ENCODE measurements around the gene ANKS3. TPM values are rescaled to one million over a fixed set of nuclear protein-coding genes. Genes with fewer than 3 reads are reported as not detected.

The ANKS3 gene
- total and polyA plus RNA-seq, 2 donors from 2014 or later = 20.7 to 27.6 TPM

GRCh38 chr16:4647644-4647980 is 86.5 kb downstream of the ANKS3 start:
- Histone ChIP-seq H3K36me3 (ENCODE audit: control insufficient read depth in 2 of 3, insufficient read depth in 3 of 3, low read length in 3 of 3) (peaks cover 0 to 3% (median under 1%) of the 10 kb centered on the region in 3 donors), H3K27ac (ENCODE audit: low read depth in 2 of 2, low read length in 2 of 2) (no peak overlapping the region), H3K9me3 (ENCODE audit: control insufficient read depth in 2 of 3, insufficient read depth in 1 of 3, low read length in 3 of 3) (no peaks in the 10 kb centered on the region), H3K4me3 (ENCODE audit: low read length in 3 of 3) (no peak overlapping the region), H3K27me3 (ENCODE audit: control insufficient read depth, insufficient read depth, low read length) (no peaks in the 10 kb centered on the region), H3K9ac (ENCODE audit: low read length in 3 of 3) (no peak overlapping the region), H3K4me1 (ENCODE audit: control insufficient read depth in 2 of 3, insufficient read depth in 2 of 3, low read depth in 1 of 3, low read length in 3 of 3) (peaks cover 0 to 9% (median under 1%) of the 10 kb centered on the region in 3 donors)
- no peak for TF ChIP-seq CTCF (IDR thresholded peaks at IDR 0.05; ENCODE audit: borderline replicate concordance, extremely low read depth, insufficient read depth)
- no peak for FAIRE-seq
- no peak for DNase-seq
- intact Hi-C loops (cut with DNase I) = no loop called here

DNA sequence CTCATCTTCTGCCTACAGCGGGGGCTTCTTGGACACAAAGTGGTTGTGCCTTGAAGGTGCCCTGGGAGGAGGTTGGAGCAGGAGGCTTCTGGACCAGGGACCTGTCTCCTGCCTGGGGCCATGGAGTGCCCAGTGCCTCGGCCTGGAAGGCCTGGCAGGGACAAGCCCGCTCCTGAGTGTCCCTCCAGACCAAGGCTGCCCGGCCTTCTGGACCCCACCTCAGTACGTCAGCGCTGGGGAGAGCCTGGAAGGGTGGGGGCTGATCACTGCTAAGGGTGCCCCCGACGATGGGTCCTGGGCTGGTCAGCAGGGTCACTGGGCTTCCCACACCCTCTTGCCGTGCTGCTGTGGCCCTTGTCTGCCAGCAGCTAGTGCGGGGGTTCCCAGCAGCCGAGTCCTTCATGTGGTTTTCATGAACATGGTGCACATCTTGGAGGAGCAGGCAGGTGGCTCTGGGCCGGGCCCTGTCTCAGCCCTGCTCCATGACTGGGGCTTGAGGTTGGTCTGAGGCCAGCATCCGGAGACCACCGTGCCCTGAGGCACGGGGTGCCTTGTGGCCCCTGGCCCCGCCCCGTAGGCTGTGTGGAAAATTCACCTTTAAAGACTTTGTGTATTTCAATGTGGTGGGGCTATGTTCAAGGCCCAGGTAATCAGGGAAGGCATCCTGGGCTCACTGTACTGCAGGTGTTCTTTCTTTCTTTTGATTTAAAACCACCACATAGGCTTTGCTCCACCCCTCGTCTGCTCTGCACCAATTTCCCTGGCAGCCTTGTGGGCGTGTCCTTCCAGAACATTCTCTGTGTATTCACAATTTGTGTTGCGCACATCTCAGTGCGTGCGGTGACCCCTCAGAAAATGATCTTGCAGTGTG is 87.1 kb downstream of the ANKS3 start:
- TF ChIP-seq CTCF (IDR thresholded peaks at IDR 0.05; ENCODE audit: borderline replicate concordance, extremely low read depth, insufficient read depth) = no peak
- DNase-seq = no peak
- Histone ChIP-seq H3K27me3 (ENCODE audit: control insufficient read depth, insufficient read depth, low read length) (no peaks in the 10 kb centered on the region), H3K27ac (ENCODE audit: low read depth in 2 of 2, low read length in 2 of 2) (no peak overlapping the region), H3K9ac (ENCODE audit: low read length in 3 of 3) (no peak overlapping the region), H3K4me3 (ENCODE audit: low read length in 3 of 3) (no peak overlapping the region), H3K9me3 (ENCODE audit: control insufficient read depth in 2 of 3, insufficient read depth in 1 of 3, low read length in 3 of 3) (no peaks in the 10 kb centered on the region), H3K36me3 (ENCODE audit: control insufficient read depth in 2 of 3, insufficient read depth in 3 of 3, low read length in 3 of 3) (no peaks in the 10 kb centered on the region), H3K4me1 (ENCODE audit: control insufficient read depth in 2 of 3, insufficient read depth in 2 of 3, low read depth in 1 of 3, low read length in 3 of 3) (peaks cover 0 to 3% (median 0%) of the 10 kb centered on the region in 3 donors)
- intact Hi-C loops (cut with DNase I) = no loop called here
- no peak for FAIRE-seq

Small RNAs within 50 kb of the gene (microRNA-seq; reads per million reads assigned to microRNA genes)
- not detected for gene MIR6769A

Other genes starting within 250 kb of the ANKS3 start
- gene CDIP1, start 195.5 kb downstream of the ANKS3 start, total RNA-seq = 40.8 TPM
- gene CDIP1, start 195.5 kb downstream of the ANKS3 start, polyA plus RNA-seq (ENCODE audit: insufficient read depth, low read depth, low replicate concordance) = 80.4 TPM
- 0.16 TPM for gene C16orf96, start 177.9 kb downstream of the ANKS3 start, total RNA-seq
- gene C16orf96, start 177.9 kb downstream of the ANKS3 start, polyA plus RNA-seq (ENCODE audit: insufficient read depth, low read depth, low replicate concordance) = 0.13 TPM
- 38.3 TPM for gene UBALD1, start 119.4 kb downstream of the ANKS3 start, total RNA-seq
- gene UBALD1, start 119.4 kb downstream of the ANKS3 start, polyA plus RNA-seq (ENCODE audit: insufficient read depth, low read depth, low replicate concordance) = 31.8 TPM
- gene MGRN1, start 109.4 kb downstream of the ANKS3 start, total RNA-seq = 90.8 TPM
- 19.7 TPM for gene MGRN1, start 109.4 kb downstream of the ANKS3 start, polyA plus RNA-seq (ENCODE audit: insufficient read depth, low read depth, low replicate concordance)
- 30.6 TPM for gene NUDT16L1, start 40.7 kb downstream of the ANKS3 start, total RNA-seq
- gene NUDT16L1, start 40.7 kb downstream of the ANKS3 start, polyA plus RNA-seq (ENCODE audit: insufficient read depth, low read depth, low replicate concordance) = 69.4 TPM
- 1.8 TPM for gene DNAAF8, start 266 bp upstream of the ANKS3 start, total RNA-seq
- gene DNAAF8, start 266 bp upstream of the ANKS3 start, polyA plus RNA-seq (ENCODE audit: insufficient read depth, low read depth, low replicate concordance) = 4.0 TPM
- 18.3 TPM for gene ZNF500, start 32.9 kb upstream of the ANKS3 start, total RNA-seq
- 4.9 TPM for gene ZNF500, start 32.9 kb upstream of the ANKS3 start, polyA plus RNA-seq (ENCODE audit: insufficient read depth, low read depth, low replicate concordance)
- gene SEPTIN12, start 54.1 kb upstream of the ANKS3 start, total RNA-seq = not detected
- gene SEPTIN12, start 54.1 kb upstream of the ANKS3 start, polyA plus RNA-seq (ENCODE audit: insufficient read depth, low read depth, low replicate concordance) = not detected
- gene SMIM22, start 61.1 kb upstream of the ANKS3 start, total RNA-seq = 36.5 TPM
- 74.2 TPM for gene SMIM22, start 61.1 kb upstream of the ANKS3 start, polyA plus RNA-seq (ENCODE audit: insufficient read depth, low read depth, low replicate concordance)
- 20.8 TPM for gene ROGDI, start 68.4 kb upstream of the ANKS3 start, total RNA-seq
- 86.1 TPM for gene ROGDI, start 68.4 kb upstream of the ANKS3 start, polyA plus RNA-seq (ENCODE audit: insufficient read depth, low read depth, low replicate concordance)
- 119 TPM for gene GLYR1, start 113.0 kb upstream of the ANKS3 start, total RNA-seq
- gene GLYR1, start 113.0 kb upstream of the ANKS3 start, polyA plus RNA-seq (ENCODE audit: insufficient read depth, low read depth, low replicate concordance) = 47.9 TPM
- 28.6 TPM for gene UBN1, start 113.2 kb upstream of the ANKS3 start, total RNA-seq
- 6.1 TPM for gene UBN1, start 113.2 kb upstream of the ANKS3 start, polyA plus RNA-seq (ENCODE audit: insufficient read depth, low read depth, low replicate concordance)
- gene PPL, start 202.9 kb upstream of the ANKS3 start, total RNA-seq = 78.4 TPM
- gene PPL, start 202.9 kb upstream of the ANKS3 start, polyA plus RNA-seq (ENCODE audit: insufficient read depth, low read depth, low replicate concordance) = 7.7 TPM
- gene SEC14L5, start 224.1 kb upstream of the ANKS3 start, total RNA-seq = 0.16 TPM
- gene SEC14L5, start 224.1 kb upstream of the ANKS3 start, polyA plus RNA-seq (ENCODE audit: insufficient read depth, low read depth, low replicate concordance) = 0.13 TPM